ENCODE results near the gene A3GALT2.

The A3GALT2 gene

DNA sequence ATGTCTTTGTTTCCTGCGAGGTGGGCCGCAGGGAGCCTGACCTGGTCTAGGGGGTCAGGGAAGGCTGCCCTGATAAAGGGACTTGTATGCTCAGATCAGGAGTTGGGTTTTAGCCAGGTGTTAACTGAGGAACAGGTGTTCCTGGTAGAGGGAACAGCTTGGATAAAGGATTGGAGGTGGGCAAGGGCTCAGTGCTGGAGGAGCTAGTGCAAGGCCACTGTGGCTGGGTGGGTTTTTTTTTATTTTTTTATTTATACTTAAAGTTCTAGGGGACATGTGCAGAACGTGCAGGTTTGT is 31.1 kb downstream of the A3GALT2 start:
- no peak overlapping the region for H3K4me3 Mint-ChIP-seq
- ATAC-seq (no peak), DNase-seq (no peak)
- H3K27ac Mint-ChIP-seq = no peak overlapping the region
- H3K4me1 Mint-ChIP-seq = no peaks in the 10 kb centered on the region
- H3K36me3 Mint-ChIP-seq (ENCODE audit: low read depth) = peaks cover 8% of the 10 kb centered on the region
- no peaks in the 10 kb centered on the region for H3K27me3 Mint-ChIP-seq
- H3K9me3 Mint-ChIP-seq = no peaks in the 10 kb centered on the region

DNA sequence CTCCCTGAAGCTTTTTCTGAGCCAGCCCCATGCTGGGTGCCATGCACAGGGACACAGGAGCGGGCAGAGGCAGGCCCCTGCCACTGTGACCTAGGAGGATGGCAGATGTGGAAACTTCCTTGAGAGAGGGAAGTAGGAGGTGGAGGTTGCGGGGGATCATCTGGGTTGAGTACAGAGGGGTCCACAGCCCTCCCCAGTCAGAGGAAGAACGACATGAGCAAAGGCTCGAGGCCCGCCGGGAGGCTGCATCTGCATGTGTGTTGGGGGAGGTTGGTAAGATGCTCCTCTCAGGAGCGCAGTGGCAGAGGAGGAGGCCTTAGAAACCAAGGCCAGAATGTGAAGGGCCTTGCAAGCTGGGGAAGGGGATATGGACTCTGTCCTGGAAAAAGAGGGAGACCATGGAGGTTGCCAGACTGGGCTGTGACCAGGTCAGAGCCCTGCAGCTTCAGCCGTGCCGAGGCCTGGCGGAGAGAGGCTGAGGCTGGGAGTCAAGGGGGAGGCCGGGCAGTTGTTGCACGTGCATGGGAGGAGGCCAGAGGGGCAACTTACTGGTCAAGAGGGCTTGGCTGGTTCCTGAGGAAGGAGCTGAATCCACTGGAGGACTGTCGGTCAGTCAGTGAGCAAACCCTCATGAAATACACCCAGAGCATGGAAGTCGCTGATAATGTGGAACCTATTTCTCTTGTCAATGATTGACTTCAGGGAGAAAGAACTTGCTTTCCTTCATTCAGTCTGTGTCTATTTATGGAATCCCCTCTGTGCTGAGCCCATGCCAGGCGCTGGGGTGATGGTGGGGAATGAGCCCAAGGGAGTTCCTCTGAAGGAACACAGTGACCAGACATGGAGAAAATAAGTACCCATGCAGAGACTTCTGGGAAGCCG is 31.7 kb downstream of the A3GALT2 start:
- peaks cover 8% of the 10 kb centered on the region for H3K36me3 Mint-ChIP-seq (ENCODE audit: low read depth)
- DNase-seq (no peak), ATAC-seq (no peak)
- H3K27ac Mint-ChIP-seq = no peak overlapping the region
- no peaks in the 10 kb centered on the region for H3K9me3 Mint-ChIP-seq
- H3K4me3 Mint-ChIP-seq = no peak overlapping the region
- H3K4me1 Mint-ChIP-seq = no peaks in the 10 kb centered on the region
- no peaks in the 10 kb centered on the region for H3K27me3 Mint-ChIP-seq

DNA sequence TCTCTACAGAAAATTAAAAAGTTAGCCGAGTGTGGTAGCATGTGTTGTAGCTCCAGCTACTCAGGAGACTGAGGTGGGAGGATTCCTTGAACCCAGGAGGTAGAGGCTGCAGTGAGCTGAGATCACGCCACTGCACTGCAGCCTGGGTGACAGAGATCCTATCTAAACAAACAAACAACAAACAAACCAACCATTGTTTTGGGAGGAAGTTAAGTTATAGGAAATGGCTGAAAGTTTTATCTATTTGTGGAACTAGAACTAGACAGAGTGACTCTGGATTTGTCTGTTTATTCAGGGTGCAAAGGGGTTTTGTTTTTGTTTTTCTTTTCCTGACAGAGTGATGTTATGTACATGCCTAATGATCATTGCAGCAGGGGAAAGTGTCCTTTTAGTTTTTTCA is 33.6 kb downstream of the A3GALT2 start:
- Mint-ChIP-seq H3K9me3 (no peaks in the 10 kb centered on the region), H3K36me3 (ENCODE audit: low read depth) (peaks cover 10% of the 10 kb centered on the region), H3K27me3 (no peaks in the 10 kb centered on the region), H3K4me3 (no peak overlapping the region), H3K4me1 (no peaks in the 10 kb centered on the region), H3K27ac (no peak overlapping the region)
- no peak for ATAC-seq
- no peak for DNase-seq

DNA sequence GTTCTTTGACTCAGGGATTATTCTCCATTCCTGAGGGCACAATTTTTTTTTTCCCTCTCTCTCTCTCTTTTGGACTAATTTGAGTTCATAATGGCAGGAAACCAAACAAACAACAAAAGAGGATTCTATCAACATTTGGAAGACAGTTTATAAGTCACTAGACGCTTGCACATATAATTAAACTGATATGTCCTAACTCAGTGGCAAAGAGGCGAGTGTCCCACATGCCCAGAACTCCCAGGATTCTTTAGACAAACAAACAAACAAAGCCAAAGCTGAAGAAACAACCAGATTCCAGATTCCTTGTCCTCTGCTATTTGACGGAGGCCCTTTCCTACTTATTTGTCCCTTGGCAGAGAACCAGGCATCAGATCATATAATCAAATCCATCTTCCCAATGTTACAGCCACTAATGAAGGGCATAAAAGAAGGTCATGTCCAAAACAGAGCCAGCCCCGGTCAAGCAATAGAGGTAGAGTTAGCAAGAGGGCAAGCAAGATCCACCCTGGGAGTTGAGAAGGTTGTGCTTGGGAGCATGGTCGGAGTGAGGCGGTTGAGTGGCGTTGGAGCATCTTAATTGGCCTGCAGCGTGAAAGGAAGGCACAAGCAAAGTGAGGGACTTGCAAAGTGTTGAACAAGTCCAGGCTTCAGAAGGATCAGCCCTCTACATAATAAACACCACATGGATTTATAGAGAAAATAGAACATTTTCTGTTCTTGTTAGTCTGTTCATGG is 34.3 kb downstream of the A3GALT2 start:
- ATAC-seq (no peak), DNase-seq (no peak)
- Mint-ChIP-seq H3K27ac (no peak overlapping the region), H3K9me3 (no peaks in the 10 kb centered on the region), H3K4me3 (no peak overlapping the region), H3K4me1 (no peaks in the 10 kb centered on the region), H3K27me3 (no peaks in the 10 kb centered on the region), H3K36me3 (ENCODE audit: low read depth) (peaks cover 11% of the 10 kb centered on the region)

DNA sequence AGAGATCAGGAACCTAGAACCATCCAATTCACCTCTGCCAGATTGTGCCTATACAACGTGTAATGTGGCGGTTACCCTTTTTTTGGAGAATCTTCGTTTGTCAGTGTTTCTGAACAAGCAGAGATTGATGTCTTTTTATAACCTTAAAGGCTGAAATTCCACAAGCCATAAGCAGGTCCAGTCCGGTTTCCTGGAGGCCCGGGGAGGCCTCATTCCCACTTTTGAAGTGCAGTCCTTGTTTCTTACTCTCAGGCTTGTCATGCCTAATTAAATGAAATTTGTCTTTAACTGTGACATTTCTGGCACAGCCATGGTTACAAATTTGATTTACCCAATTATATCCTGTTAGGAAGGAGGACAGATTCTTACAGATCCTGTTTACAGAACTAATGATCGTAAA is 36.8 kb downstream of the A3GALT2 start:
- no peaks in the 10 kb centered on the region for H3K4me1 Mint-ChIP-seq
- no peak for ATAC-seq
- H3K27ac Mint-ChIP-seq = no peak overlapping the region
- no peak for DNase-seq
- peaks cover 9% of the 10 kb centered on the region for H3K36me3 Mint-ChIP-seq (ENCODE audit: low read depth)
- H3K27me3 Mint-ChIP-seq = no peaks in the 10 kb centered on the region
- no peak overlapping the region for H3K4me3 Mint-ChIP-seq
- no peaks in the 10 kb centered on the region for H3K9me3 Mint-ChIP-seq

DNA sequence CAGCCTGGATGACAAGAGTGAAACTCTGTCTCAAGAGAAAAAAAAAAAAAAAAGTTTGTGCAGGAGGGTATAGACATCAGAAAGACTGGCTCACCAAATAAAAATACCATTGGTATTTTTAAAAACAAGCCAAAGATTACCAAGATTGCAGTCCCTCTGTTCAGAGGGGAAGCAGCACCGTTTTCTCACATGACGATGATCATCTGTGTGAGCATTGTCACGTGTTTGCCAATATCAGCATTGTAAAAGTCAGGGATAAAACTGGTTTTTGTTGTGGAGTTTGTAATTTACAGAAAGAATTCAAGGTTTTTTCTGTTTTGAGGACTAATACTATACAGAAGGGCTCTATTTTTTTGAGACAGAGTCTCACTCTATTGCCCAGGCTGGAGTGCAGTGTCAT is 38.1 kb downstream of the A3GALT2 start:
- Mint-ChIP-seq H3K4me1 (no peaks in the 10 kb centered on the region), H3K27me3 (no peaks in the 10 kb centered on the region), H3K9me3 (no peaks in the 10 kb centered on the region), H3K36me3 (ENCODE audit: low read depth) (peaks cover 9% of the 10 kb centered on the region), H3K4me3 (no peak overlapping the region), H3K27ac (no peak overlapping the region)
- no peak for DNase-seq
- ATAC-seq = no peak

DNA sequence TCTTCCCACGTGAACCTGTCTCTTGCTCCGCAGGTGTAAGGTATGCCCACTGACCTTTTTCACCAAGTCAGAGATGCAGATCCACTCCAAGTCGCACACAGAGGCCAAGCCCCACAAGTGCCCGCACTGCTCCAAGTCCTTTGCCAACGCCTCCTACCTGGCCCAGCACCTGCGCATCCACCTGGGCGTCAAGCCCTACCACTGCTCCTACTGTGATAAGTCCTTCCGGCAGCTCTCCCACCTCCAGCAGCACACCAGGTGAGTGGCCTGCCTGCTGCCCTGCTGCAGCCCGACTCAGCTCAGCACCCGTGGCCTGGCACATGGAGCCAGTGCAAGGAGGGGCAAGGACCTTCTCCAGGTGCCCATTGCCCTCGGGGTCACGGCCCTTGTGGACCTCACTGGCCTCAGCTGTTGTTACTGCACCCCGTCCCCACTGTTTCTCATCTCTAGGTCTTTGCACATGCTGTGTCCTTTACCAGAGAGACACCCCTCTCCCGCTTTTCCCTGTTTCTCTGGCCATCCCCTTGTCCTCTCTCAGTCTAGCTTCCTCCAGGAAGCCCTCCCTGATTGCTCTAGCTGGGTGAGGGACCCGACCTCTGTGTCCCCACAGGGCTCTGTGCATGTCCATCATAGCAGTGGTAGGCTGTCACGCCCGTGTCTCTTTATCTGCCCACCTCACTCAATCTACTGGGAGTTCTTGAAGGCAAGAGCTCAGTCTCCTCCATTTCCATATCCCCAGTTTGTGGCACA is 39.2 kb downstream of the A3GALT2 start:
- H3K27me3 Mint-ChIP-seq = no peaks in the 10 kb centered on the region
- no peak overlapping the region for H3K27ac Mint-ChIP-seq
- H3K36me3 Mint-ChIP-seq (ENCODE audit: low read depth) = peaks cover 5% of the 10 kb centered on the region
- H3K4me3 Mint-ChIP-seq = no peak overlapping the region
- no peaks in the 10 kb centered on the region for H3K9me3 Mint-ChIP-seq
- ATAC-seq (no peak), DNase-seq (no peak)
- H3K4me1 Mint-ChIP-seq = no peaks in the 10 kb centered on the region

DNA sequence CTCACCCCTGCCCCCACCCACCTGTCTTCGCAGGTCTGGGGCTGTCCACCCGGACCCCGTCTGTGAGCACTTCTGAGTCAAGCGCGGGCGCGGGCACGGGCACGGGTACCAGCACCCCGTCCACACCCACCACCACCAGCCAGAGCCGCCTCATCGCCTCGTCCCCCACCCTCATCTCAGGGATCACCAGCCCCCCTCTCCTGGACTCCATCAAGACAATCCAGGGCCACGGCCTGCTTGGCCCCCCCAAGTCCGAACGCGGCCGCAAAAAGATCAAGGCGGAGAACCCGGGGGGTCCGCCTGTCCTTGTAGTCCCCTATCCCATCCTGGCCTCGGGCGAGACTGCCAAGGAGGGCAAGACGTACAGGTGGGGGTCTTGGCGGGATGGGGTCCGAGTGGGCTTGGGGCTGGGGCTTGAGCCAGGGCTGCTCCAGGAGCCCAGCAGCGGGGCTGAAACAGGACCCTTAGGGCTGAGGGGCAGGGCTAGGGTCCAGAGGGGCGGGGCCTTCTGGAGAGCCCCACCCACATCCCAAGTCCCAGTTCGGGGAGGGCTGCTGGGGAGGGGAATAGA is 40.7 kb downstream of the A3GALT2 start:
- H3K9me3 Mint-ChIP-seq = no peaks in the 10 kb centered on the region
- H3K27ac Mint-ChIP-seq = no peak overlapping the region
- no peak for ATAC-seq
- DNase-seq = no peak
- H3K27me3 Mint-ChIP-seq = no peaks in the 10 kb centered on the region
- H3K4me1 Mint-ChIP-seq = no peaks in the 10 kb centered on the region
- no peak overlapping the region for H3K4me3 Mint-ChIP-seq
- H3K36me3 Mint-ChIP-seq (ENCODE audit: low read depth) = peaks cover 5% of the 10 kb centered on the region

DNA sequence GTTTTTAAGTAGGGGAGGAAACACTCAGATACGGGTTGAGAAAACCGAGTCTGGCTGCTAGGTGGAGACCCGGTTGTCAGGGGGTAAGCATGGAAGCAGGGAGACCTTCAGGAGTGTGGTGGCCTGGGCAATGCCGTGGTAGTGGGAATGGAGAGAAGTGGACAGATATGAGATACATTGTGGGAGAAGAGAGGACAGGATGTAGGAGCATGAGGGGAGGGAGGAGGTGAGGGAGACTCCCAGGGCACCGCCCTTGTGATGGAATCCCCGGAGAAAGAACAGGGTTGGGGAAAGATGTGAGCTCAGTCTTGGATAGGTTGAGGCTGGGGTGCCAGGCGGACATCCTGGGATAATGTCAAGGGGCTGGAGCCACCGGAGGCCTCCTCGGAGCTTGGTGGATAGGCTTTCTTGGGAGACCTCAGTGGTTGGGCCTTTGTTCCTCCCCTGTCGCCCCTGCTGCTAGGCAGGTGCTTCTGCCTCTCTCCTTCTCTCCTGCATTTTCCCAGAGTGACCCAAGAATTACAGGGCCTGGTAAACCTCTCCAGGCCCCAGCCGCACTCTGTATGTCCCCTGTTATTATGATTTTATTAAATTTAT is 43.3 kb downstream of the A3GALT2 start:
- peaks cover 11% of the 10 kb centered on the region for H3K4me1 Mint-ChIP-seq
- no peak for DNase-seq
- ATAC-seq = no peak
- H3K27me3 Mint-ChIP-seq = no peaks in the 10 kb centered on the region
- no peak overlapping the region for H3K27ac Mint-ChIP-seq
- no peaks in the 10 kb centered on the region for H3K9me3 Mint-ChIP-seq
- H3K4me3 Mint-ChIP-seq = no peak overlapping the region
- H3K36me3 Mint-ChIP-seq (ENCODE audit: low read depth) = peaks cover 3% of the 10 kb centered on the region

DNA sequence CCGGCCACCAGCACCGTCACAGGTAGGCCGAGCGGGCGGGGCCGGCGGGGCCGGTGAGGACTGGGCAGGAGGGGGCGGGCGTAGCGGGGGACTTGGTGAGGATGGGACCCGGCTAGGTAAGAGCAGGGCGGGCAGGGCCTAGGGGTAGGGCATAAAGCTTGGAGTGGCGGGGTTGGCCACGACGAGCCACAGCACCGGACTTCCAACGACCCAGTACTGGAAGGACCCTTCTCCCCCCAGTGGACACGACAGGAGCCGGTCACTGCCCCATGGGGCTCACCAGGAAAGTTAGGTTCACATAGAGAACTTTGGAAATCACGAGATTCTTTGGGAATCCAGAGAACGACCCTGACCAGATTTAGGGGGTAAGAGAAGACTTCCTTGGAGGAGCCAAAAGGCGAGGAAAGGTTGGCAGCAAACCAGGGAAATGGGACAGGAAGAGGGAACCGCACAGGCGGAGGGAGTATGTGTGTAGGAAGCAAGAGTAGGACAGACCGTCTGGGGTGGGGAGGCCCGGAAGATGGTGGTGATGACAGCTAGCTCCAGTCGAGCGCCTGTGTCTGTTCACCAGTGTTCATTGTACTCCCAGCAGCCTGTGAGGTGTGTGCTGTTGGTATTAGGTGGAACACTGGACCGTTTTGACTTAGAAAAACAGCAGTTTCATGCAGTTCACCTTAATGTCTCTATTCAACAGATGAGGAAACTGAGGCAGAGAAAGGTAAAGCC is 44.2 kb downstream of the A3GALT2 start:
- no peak for ATAC-seq
- Mint-ChIP-seq H3K4me1 (peaks cover 12% of the 10 kb centered on the region), H3K27me3 (no peaks in the 10 kb centered on the region), H3K36me3 (ENCODE audit: low read depth) (peaks cover 1% of the 10 kb centered on the region), H3K9me3 (no peaks in the 10 kb centered on the region), H3K4me3 (no peak overlapping the region), H3K27ac (no peak overlapping the region)
- DNase-seq = no peak

DNA sequence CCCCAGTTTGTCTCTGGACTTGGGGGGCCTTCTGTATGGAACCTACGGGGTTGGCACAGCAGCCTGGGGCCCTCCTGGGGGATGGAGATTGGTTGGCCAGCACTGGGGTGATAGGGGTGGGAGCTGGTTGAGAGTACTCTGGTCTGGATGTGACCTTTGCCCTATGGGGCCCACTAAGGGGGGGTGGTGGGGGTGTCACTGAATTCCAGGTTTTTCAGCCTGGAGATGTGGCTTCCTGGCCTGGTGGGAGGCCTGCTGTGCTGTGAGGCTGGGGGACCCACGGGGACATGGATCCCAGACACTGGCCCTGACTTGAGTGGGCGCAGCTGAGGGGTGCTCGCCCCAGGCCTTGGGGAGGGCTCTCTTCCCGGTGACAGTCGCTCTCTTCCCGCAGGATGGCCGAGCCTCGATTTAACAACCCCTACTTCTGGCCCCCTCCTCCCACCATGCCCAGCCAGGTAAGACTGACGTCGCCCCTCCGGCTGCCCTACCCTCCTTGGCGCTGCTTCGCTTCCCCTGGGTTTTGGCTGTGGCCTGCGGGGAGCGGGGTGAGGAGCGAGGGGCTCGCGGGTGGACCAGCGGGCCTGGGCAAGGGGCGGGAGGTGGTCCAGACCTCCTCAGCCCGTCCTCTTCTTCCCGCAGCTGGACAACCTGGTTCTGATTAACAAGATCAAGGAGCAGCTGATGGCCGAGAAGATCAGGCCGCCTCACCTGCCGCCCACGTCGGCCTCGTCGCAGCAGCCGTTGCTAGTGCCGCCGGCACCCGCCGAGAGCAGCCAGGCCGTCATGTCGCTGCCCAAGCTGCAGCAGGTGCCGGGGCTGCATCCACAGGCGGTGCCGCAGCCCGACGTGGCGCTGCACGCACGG is 45.0 kb downstream of the A3GALT2 start:
- no peak overlapping the region for H3K4me3 Mint-ChIP-seq
- H3K27me3 Mint-ChIP-seq = no peaks in the 10 kb centered on the region
- H3K4me1 Mint-ChIP-seq = peaks cover 16% of the 10 kb centered on the region
- H3K9me3 Mint-ChIP-seq = no peaks in the 10 kb centered on the region
- H3K27ac Mint-ChIP-seq = no peak overlapping the region
- DNase-seq (no peak), ATAC-seq (no peak)
- H3K36me3 Mint-ChIP-seq (ENCODE audit: low read depth) = peaks cover 1% of the 10 kb centered on the region

DNA sequence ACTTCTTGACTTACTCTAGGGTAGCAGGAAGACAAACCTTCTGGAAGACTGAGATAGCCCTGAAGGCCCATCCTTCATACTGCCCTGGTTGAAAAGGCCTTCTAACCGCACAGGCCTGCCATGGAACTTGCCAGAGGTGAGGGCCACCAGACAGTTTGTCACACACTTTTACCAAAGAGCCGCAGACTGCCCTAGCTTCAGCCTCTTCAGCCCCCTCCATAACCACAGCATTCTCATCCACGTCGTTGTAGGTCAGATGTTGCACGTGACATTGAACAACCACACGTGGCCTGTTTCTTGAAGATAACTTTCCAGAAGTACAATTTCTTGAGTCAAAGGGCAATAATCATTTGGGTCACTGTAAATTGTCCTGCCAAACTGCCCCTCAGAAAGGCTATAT is 45.7 kb downstream of the A3GALT2 start:
- Mint-ChIP-seq H3K9me3 (no peaks in the 10 kb centered on the region), H3K4me1 (peaks cover 16% of the 10 kb centered on the region), H3K27ac (no peak overlapping the region)

DNA sequence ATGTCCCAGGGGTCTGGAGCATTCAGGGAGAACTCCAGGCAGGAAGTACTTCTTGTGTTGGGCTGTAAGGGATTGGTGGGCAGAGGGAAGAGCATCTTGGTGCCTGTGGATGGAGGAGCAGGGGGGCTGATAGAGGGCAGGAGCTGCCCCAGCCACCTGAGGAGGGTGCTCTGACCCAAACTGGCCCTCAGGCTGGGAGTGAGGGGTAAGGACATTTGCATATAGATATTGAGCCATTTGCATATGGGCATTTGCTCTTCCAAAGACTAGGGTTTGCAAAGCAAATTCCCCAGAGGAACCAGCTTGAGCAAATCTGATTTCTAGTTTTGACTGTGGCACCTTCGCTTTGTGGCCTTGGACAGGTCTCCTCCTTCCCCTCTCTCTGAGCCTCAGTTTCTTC is 46.5 kb downstream of the A3GALT2 start:
- Mint-ChIP-seq H3K4me3 (no peak overlapping the region), H3K36me3 (ENCODE audit: low read depth) (no peaks in the 10 kb centered on the region), H3K27me3 (no peaks in the 10 kb centered on the region), H3K4me1 (peaks cover 16% of the 10 kb centered on the region), H3K9me3 (no peaks in the 10 kb centered on the region), H3K27ac (no peak overlapping the region)
- DNase-seq = no peak
- no peak for ATAC-seq

More for the DNA sequence above, 45.7 kb downstream of the A3GALT2 start:
- no peaks in the 10 kb centered on the region for H3K27me3 Mint-ChIP-seq
- H3K4me3 Mint-ChIP-seq = no peak overlapping the region
- H3K36me3 Mint-ChIP-seq (ENCODE audit: low read depth) = peaks cover 1% of the 10 kb centered on the region
- ATAC-seq = no peak
- no peak for DNase-seq
